Panc1 (cell line): ENCODE data around the gene LRRC37B.

Experiments
- CTCF ChIP-seq: fragments of 450-650 bp; IDR thresholded peaks from 2 replicates; pipeline ENCODE4 v1.5.1; 2017; ENCODE audit warnings: mild to moderate bottlenecking
- POLR2AphosphoS5 ChIP-seq: IDR thresholded peaks from 2 replicates; pipeline ENCODE4 v1.6.1; 2012; ENCODE audit warnings: mild to moderate bottlenecking, low read depth, low read length, moderate library complexity

GRCh38 chr17:31967648-31968047 lies 39.5 kb upstream of the LRRC37B start:
- no peak for TF ChIP-seq CTCF
- TF ChIP-seq POLR2AphosphoS5: no peak
